HG03342 (cell line): ENCODE results near the gene EXOC6B.
A peak's percentile ranks its signal among the peaks of the same experiment; 100 is the strongest.

Experiments used
- ATAC-seq: cut with Tn5 transposase; IDR thresholded peaks from one replicate; pipeline ENCODE4 v1.9.1; 2021; ENCODE audit warnings: mild to moderate bottlenecking, moderate library complexity; ENCODE audit not compliant: unreplicated experiment

The EXOC6B gene

GRCh38 chr2:72744049-72744448 is 81.8 kb downstream of the EXOC6B start:
- no peak for ATAC-seq

- ATAC-seq, result no peak
Measured at GRCh38 chr2:72743481-72743880, 82.4 kb downstream of the EXOC6B start.

- ATAC-seq, result no peak
Measured at GRCh38 chr2:72738096-72738495, 87.7 kb downstream of the EXOC6B start.

GRCh38 chr2:72734432-72734831 is 91.4 kb downstream of the EXOC6B start:
- ATAC-seq, result no peak

GRCh38 chr2:72731116-72731515 is 94.7 kb downstream of the EXOC6B start:
- ATAC-seq, result no peak

- no peak for ATAC-seq
Measured at GRCh38 chr2:72727356-72727755, 98.5 kb downstream of the EXOC6B start.

GRCh38 chr2:72723769-72724370 is 102.0 kb downstream of the EXOC6B start:
- no peak for ATAC-seq

- ATAC-seq, result no peak
Measured at GRCh38 chr2:72722492-72723070, 103.3 kb downstream of the EXOC6B start.

GRCh38 chr2:72719416-72719815 is 106.4 kb downstream of the EXOC6B start:
- no peak for ATAC-seq

- ATAC-seq, result no peak
Measured at GRCh38 chr2:72718876-72719275, 107.0 kb downstream of the EXOC6B start.

GRCh38 chr2:72716601-72717000 is 109.2 kb downstream of the EXOC6B start:
- no peak for ATAC-seq

- ATAC-seq, result no peak
Measured at GRCh38 chr2:72713857-72714256, 112.0 kb downstream of the EXOC6B start.

GRCh38 chr2:72712977-72713376 is 112.9 kb downstream of the EXOC6B start:
- ATAC-seq, result no peak

- ATAC-seq, result no peak
Measured at GRCh38 chr2:72712304-72712703, 113.5 kb downstream of the EXOC6B start.

GRCh38 chr2:72710418-72711152 is 115.2 kb downstream of the EXOC6B start:
- peak; percentile 62 for ATAC-seq

GRCh38 chr2:72708236-72708635 is 117.6 kb downstream of the EXOC6B start:
- ATAC-seq, result no peak

GRCh38 chr2:72698300-72698699 is 127.5 kb downstream of the EXOC6B start:
- ATAC-seq, result no peak

- ATAC-seq, result no peak
Measured at GRCh38 chr2:72696559-72696958, 129.3 kb downstream of the EXOC6B start.

- ATAC-seq, result no peak
Measured at GRCh38 chr2:72695676-72696075, 130.2 kb downstream of the EXOC6B start.

GRCh38 chr2:72694715-72695496 is 130.9 kb downstream of the EXOC6B start:
- no peak for ATAC-seq

GRCh38 chr2:72689579-72690195 is 136.1 kb downstream of the EXOC6B start:
- no peak for ATAC-seq
